ENCODE results near the gene RPSA.
A peak's percentile ranks its signal among the peaks of the same experiment; 100 is the strongest.
"Not testable (repeated sequence)": the region's sequence is repeated elsewhere in the genome, so short reads cannot be mapped to it uniquely, and the experiment has no call there.

Gene RPSA

GRCh38 chr3:39423436-39423970, 17.0 kb downstream of the RPSA start:
- no peak for DNase-seq

GRCh38 chr3:39426312-39426711, 19.8 kb downstream of the RPSA start:
- DNase-seq = no peak

GRCh38 chr3:39427506-39427905, 21.0 kb downstream of the RPSA start:
- no peak for DNase-seq

GRCh38 chr3:39428745-39429201, 22.3 kb downstream of the RPSA start:
- no peak for DNase-seq

- DNase-seq = no peak
These were observed 22.9 kb downstream of the RPSA start for GRCh38 chr3:39429466-39429865.

- DNase-seq = no peak
These were observed 25.8 kb downstream of the RPSA start for GRCh38 chr3:39432342-39432741.

GRCh38 chr3:39433642-39434041, 27.1 kb downstream of the RPSA start:
- DNase-seq = peak; percentile 6

- no peak for DNase-seq
These were observed 28.1 kb downstream of the RPSA start for GRCh38 chr3:39434574-39434973.

- DNase-seq = no peak
These were observed 28.7 kb downstream of the RPSA start for GRCh38 chr3:39435006-39435748.

GRCh38 chr3:39438880-39439279, 32.4 kb downstream of the RPSA start:
- no peak for DNase-seq

GRCh38 chr3:39440316-39440715, 33.8 kb downstream of the RPSA start:
- DNase-seq = no peak

- DNase-seq = no peak
These were observed 37.0 kb downstream of the RPSA start for GRCh38 chr3:39443530-39443929.

GRCh38 chr3:39445927-39446326, 39.4 kb downstream of the RPSA start:
- no peak for DNase-seq

- no peak for DNase-seq
These were observed 39.9 kb downstream of the RPSA start for GRCh38 chr3:39446444-39446843.

- peak; percentile 76 for DNase-seq
These were observed 41.3 kb downstream of the RPSA start for GRCh38 chr3:39447637-39448483.

GRCh38 chr3:39448506-39449233, 42.1 kb downstream of the RPSA start:
- no peak for DNase-seq

GRCh38 chr3:39449796-39450195, 43.3 kb downstream of the RPSA start:
- no peak for DNase-seq

- DNase-seq = no peak
These were observed 46.6 kb downstream of the RPSA start for GRCh38 chr3:39453134-39453533.

- not testable (repeated sequence) for DNase-seq
These were observed 47.4 kb downstream of the RPSA start for GRCh38 chr3:39453872-39454271.

- DNase-seq = no peak
These were observed 48.2 kb downstream of the RPSA start for GRCh38 chr3:39454591-39455217.

GRCh38 chr3:39456159-39456558, 49.6 kb downstream of the RPSA start:
- no peak for DNase-seq

- no peak for DNase-seq
These were observed 50.8 kb downstream of the RPSA start for GRCh38 chr3:39457361-39457760.

- not testable (repeated sequence) for DNase-seq
These were observed 52.1 kb downstream of the RPSA start for GRCh38 chr3:39458579-39458978.
